Endothelial cell of umbilical vein (primary cell): ENCODE results near the gene OSTM1. TPM values are rescaled to one million over a fixed set of nuclear protein-coding genes. Genes with fewer than 3 reads are reported as not detected.

Experiments
- BruUV-seq: library from RNA; stranded (reverse); fragments of 400-500 nt; replicated peaks from 2 replicates; lab custom pipeline; 2021; lab: Mats Ljungman, UMichigan
- CTCF ChIA-PET: fragments of 300-600, 350-600 bp; sonication (Branson Sonifier 250); formaldehyde crosslinking; loops from one replicate; lab custom pipeline; 2021; ENCODE audit warnings: antibody characterized with exemption, inconsistent platforms; lab: Charles Lee
- POLR2A ChIA-PET: fragments of 300-600, 350-600 bp; sonication (Branson Sonifier 250); formaldehyde crosslinking; loops from one replicate; lab custom pipeline; 2021; ENCODE audit warnings: antibody characterized with exemption, inconsistent platforms; lab: Charles Lee
- DNase-seq: peaks from one replicate; pipeline ENCODE4 v3.0.0-alpha.2; 2011; ENCODE audit warnings: low read depth, low spot score
- FAIRE-seq: peaks from 2 replicates; lab custom pipeline; 2011; peaks lifted over from hg19 to GRCh38; lab: Jason Lieb, UNC
- H2AFZ ChIP-seq: 2 replicates; pipeline ENCODE4 v1.6.0; 2012; ENCODE audit warnings: low read depth, low read length, control low read depth, inconsistent platforms
- H3K27ac ChIP-seq: 2 replicates; pipeline ENCODE4 v1.5.1; 2011; ENCODE audit warnings: low read depth, mild to moderate bottlenecking, control low read depth, low read length, moderate library complexity; ENCODE audit not compliant: insufficient read depth
- H3K27me3 ChIP-seq, 2 experiments: 2 replicates each; pipeline versions ENCODE4 v1.6.0 to v1.6.1; 2011; ENCODE audit warnings: low read length in 2 of 2, mixed read lengths in 1 of 2; ENCODE audit not compliant: control insufficient read depth in 2 of 2, insufficient read depth in 2 of 2
- H3K36me3 ChIP-seq, 2 experiments: 2 replicates in 1 of 2; 3 replicates in 1 of 2; pipeline ENCODE4 v1.5.1; 2011; ENCODE audit warnings: low read length in 2 of 2, mild to moderate bottlenecking in 1 of 2, moderate library complexity in 1 of 2; ENCODE audit not compliant: control insufficient read depth in 2 of 2, insufficient read depth in 2 of 2; ENCODE audit errors: extremely low read depth in 1 of 2
- H3K4me1 ChIP-seq: 3 replicates; pipeline ENCODE4 v1.5.1; 2011; ENCODE audit warnings: mild to moderate bottlenecking, low read length; ENCODE audit not compliant: control insufficient read depth, insufficient read depth; ENCODE audit errors: extremely low read depth
- H3K4me2 ChIP-seq: 2 replicates; pipeline ENCODE4 v1.6.1; 2011; ENCODE audit warnings: low read length, control low read depth, mixed read lengths; ENCODE audit not compliant: insufficient read depth
- H3K4me3 ChIP-seq, 3 experiments: fragments of 200-600 bp in 1 of 3; sonication (generic), shearing (Covaris generic) in 1 of 3; replicated peaks in 1 of 3; 2 replicates each; pipeline ENCODE4 v1.5.1; 2011 to 2016; ENCODE audit warnings: control low read depth in 3 of 3, low read length in 3 of 3, mild to moderate bottlenecking in 2 of 3, inconsistent platforms in 1 of 3, low read depth in 1 of 3, moderate library complexity in 1 of 3; ENCODE audit not compliant: insufficient read depth in 1 of 3
- H3K79me2 ChIP-seq: 2 replicates; pipeline ENCODE4 v1.6.0; 2012; ENCODE audit warnings: low read length, inconsistent platforms; ENCODE audit not compliant: control insufficient read depth, insufficient read depth
- H3K9ac ChIP-seq: replicated peaks from 2 replicates; pipeline ENCODE3; 2011; ENCODE audit warnings: low read length, control low read depth; ENCODE audit not compliant: insufficient read depth; ENCODE audit errors: extremely low read depth
- H3K9me1 ChIP-seq: replicated peaks from 3 replicates; pipeline ENCODE4 v1.6.0; 2011; ENCODE audit warnings: mild to moderate bottlenecking, low read length; ENCODE audit not compliant: control insufficient read depth, insufficient read depth; ENCODE audit errors: extremely low read depth
- H3K9me3 ChIP-seq: replicated peaks from 2 replicates; pipeline ENCODE4 v1.5.1; 2012; ENCODE audit warnings: low read length, inconsistent platforms; ENCODE audit not compliant: control insufficient read depth, insufficient read depth
- H4K20me1 ChIP-seq: replicated peaks from 2 replicates; pipeline ENCODE3; 2011; ENCODE audit warnings: mild to moderate bottlenecking, low read length; ENCODE audit not compliant: control insufficient read depth, insufficient read depth; ENCODE audit errors: extremely low read depth
- CTCF ChIP-seq, 2 donors: IDR thresholded peaks; 1 replicate in 1 of 2; 2 replicates in 1 of 2; pipeline ENCODE4 v1.5.1; 2011; ENCODE audit warnings: low read length in 2 of 2, mild to moderate bottlenecking in 2 of 2, moderate library complexity in 2 of 2, control low read depth in 1 of 2, inconsistent platforms in 1 of 2, low read depth in 1 of 2; ENCODE audit not compliant: insufficient read depth in 1 of 2; ENCODE audit errors: extremely low read depth in 1 of 2
- EZH2 ChIP-seq: IDR thresholded peaks from 2 replicates; pipeline ENCODE4 v1.6.1; 2012; ENCODE audit warnings: borderline replicate concordance, low read depth, mild to moderate bottlenecking, moderate library complexity, low read length, inconsistent platforms; ENCODE audit not compliant: severe bottlenecking
- dilution Hi-C: fragments of 300-500 bp; cut with MboI; formaldehyde crosslinking; loops from one replicate; pipeline ENCODE4 v1.15.0; 2019; ENCODE audit warnings: low sequenced_read_pairs; ENCODE audit not compliant: extremely low pct_ligation_motif_present
- intact Hi-C: fragments of 100-400 bp; cut with micrococcal nuclease; formaldehyde crosslinking; loops from one replicate; pipeline ENCODE4 v1.10.0; 2022
- polyA plus RNA-seq, 4 experiments: library from polyadenylated mRNA; depleted of rRNA in 3 of 4; stranded (reverse) in 3 of 4; unstranded in 1 of 4; fragments of >200 nt; gene quantifications; 2 replicates each; pipeline versions ENCODE4 v1.2.1 to v1.2.3, GENCODE V29; 2011 to 2012; ENCODE audit warnings: missing spikeins in 1 of 4
- total RNA-seq: library from RNA; stranded (reverse); gene quantifications from 2 replicates; pipeline ENCODE4 v1.2.3, GENCODE V29; 2021

OSTM1 gene
- total and polyA plus RNA-seq, 2 donors (not counting 3 experiments of a cell fraction or from before 2014, with no cell fraction given) = 23.1 to 26.4 TPM

DNA sequence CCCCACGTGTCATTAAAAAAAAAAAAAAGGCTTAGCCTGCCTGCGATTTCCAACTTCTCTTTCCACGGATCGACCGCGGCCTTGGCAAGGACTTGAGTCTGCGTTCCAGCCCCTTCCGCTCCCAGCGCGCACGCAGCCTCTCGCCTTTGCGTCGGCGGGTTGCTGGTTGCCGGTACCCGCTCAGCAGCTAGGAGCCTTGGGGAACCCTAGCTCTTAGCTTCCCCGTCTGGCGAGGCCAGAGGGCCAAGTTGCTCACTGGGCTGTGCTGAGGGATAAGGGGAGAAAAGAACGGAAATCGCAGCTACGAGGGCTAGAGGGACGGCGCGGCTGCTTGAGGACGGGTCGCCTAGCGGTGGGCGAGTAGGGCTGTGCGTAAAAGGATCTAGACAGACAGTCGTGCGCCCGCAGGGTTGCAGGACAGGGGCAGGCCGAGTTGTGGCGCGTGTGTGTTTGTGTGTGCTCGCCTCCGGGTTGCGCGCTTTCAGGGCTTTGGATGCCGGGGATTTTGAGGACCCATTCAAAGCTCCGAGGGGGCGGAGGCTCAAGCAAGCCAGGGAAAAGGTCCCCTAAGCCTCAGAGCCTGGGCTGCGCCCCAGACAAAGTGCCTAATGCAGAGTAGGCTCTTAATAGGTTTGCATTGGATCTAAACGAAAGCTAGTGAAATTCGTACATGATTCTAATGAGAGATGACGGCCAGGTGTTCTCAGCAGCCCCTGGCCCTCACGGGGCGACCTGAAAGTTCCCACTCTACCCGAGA, 40.5 kb upstream of the OSTM1 start:
- H3K27me3 ChIP-seq = peaks cover 63 to 75% of the 10 kb centered on the region in 2 experiments
- H3K9ac ChIP-seq = no peak overlapping the region
- dilution Hi-C loops = no loop called here
- peak overlapping the region in 2 of 3 experiments; percentile 20 to 33 for H3K4me3 ChIP-seq
- H4K20me1 ChIP-seq = no peaks in the 10 kb centered on the region
- peaks cover 25% of the 10 kb centered on the region for H3K4me1 ChIP-seq
- CTCF ChIA-PET = interaction anchor here (0.8 to 6.8 kb wide), 10 partner anchors 19 to 413 kb away, joined by 3 to 212 read pairs (median 4); partner anchors contain the start of gene SNX3
- H3K9me1 ChIP-seq = no peaks in the 10 kb centered on the region
- no peaks in the 10 kb centered on the region for H3K79me2 ChIP-seq
- DNase-seq (peak; percentile 71), FAIRE-seq (peak; percentile 55)
- H3K9me3 ChIP-seq = no peaks in the 10 kb centered on the region
- BruUV-seq = no TSS peak
- H3K36me3 ChIP-seq = no peaks in the 10 kb centered on the region
- intact Hi-C loops = loop anchor here (2.0 to 5.0 kb wide), 2 partner anchors 54 to 247 kb away; no protein-coding TSS in a partner anchor
- TF ChIP-seq EZH2 = no peak
- peak; percentile 8 to 40 for TF ChIP-seq CTCF (IDR thresholded peaks at IDR 0.05; ENCODE audit: extremely low read depth in 1 of 2, insufficient read depth in 1 of 2, low read depth in 1 of 2, low read length in 2 of 2)
- peak overlapping the region; percentile 64 for H2AFZ ChIP-seq
- H3K4me2 ChIP-seq = peak overlapping the region; percentile 44
- POLR2A ChIA-PET = no interaction called here
- H3K27ac ChIP-seq = no peak overlapping the region
